Mesothelial cell of epicardium (in vitro differentiated cells): ENCODE results near the gene ARID3C. TPM values are rescaled to one million over a fixed set of nuclear protein-coding genes. Genes with fewer than 3 reads are reported as not detected.

Source experiments
- DNase-seq, 2 experiments: peaks; one replicate each; pipeline ENCODE4 v3.0.0; 2021; ENCODE audit warnings: low spot score in 2 of 2; ENCODE audit not compliant: unreplicated experiment in 2 of 2
- H3K27ac Mint-ChIP-seq: 2 replicates; pipeline ENCODE4 v1.8.0; 2021; ENCODE audit warnings: mixed read lengths
- H3K27me3 Mint-ChIP-seq: 2 replicates; pipeline ENCODE4 v1.8.0; 2021; ENCODE audit warnings: low read depth, mixed read lengths
- H3K36me3 Mint-ChIP-seq: 2 replicates; pipeline ENCODE4 v1.8.0; 2021; ENCODE audit warnings: mixed read lengths
- H3K4me1 Mint-ChIP-seq: 2 replicates; pipeline ENCODE4 v1.8.0; 2021; ENCODE audit warnings: mixed read lengths
- H3K4me3 Mint-ChIP-seq: 2 replicates; pipeline ENCODE4 v1.8.0; 2021; ENCODE audit warnings: mild to moderate bottlenecking, moderate library complexity, mixed read lengths
- H3K9me3 Mint-ChIP-seq: 2 replicates; pipeline ENCODE4 v1.8.0; 2021; ENCODE audit warnings: mixed read lengths
- CTCF ChIP-seq: fragments of 200-600 bp; sonication (generic); IDR thresholded peaks from one replicate; pipeline ENCODE4 v1.5.0; 2021; ENCODE audit warnings: antibody characterized with exemption; ENCODE audit not compliant: unreplicated experiment
- total RNA-seq: library from RNA; stranded (reverse); gene quantifications from 3 replicates; pipeline ENCODE4 v1.2.1, GENCODE V29; 2021

The ARID3C gene
- total RNA-seq, 1 donor from 2014 or later = 0.80 TPM

DNA sequence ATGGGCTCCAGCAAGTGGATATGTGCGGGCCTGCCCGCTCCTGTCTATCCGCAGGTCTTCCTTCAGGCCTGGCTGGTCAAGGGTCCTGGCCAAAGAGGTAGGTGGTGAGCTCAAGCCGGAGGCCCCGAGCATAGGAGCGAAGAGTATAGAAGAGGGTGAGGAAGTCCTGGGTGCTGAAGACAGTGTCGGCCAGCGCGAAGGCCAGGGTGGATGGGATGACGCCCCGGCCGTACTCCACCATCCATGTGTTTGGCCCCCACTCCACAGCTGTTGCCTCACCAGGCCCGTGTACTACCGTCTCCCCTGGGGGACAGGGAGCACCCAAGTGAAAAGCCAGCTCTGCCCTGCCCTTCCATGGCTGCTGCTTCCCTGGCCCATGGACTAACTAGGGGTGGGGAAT, 6.7 kb upstream of the ARID3C start:
- peaks cover 24% of the 10 kb centered on the region for H3K4me1 Mint-ChIP-seq
- H3K9me3 Mint-ChIP-seq = no peaks in the 10 kb centered on the region
- H3K4me3 Mint-ChIP-seq = peak overlapping the region; percentile 52
- H3K27ac Mint-ChIP-seq = no peak overlapping the region
- H3K36me3 Mint-ChIP-seq = peaks cover 2% of the 10 kb centered on the region
- TF ChIP-seq CTCF = no peak
- no peak for DNase-seq
- H3K27me3 Mint-ChIP-seq = peaks cover 23% of the 10 kb centered on the region

GRCh38 chr9:34634551-34635248, 5.8 kb upstream of the ARID3C start:
- no peaks in the 10 kb centered on the region for H3K9me3 Mint-ChIP-seq
- peaks cover 2% of the 10 kb centered on the region for H3K36me3 Mint-ChIP-seq
- no peak overlapping the region for H3K27ac Mint-ChIP-seq
- DNase-seq = no peak
- peaks cover 24% of the 10 kb centered on the region for H3K4me1 Mint-ChIP-seq
- H3K4me3 Mint-ChIP-seq = no peak overlapping the region
- TF ChIP-seq CTCF = no peak
- peaks cover 31% of the 10 kb centered on the region for H3K27me3 Mint-ChIP-seq

GRCh38 chr9:34633851-34634550, 5.1 kb upstream of the ARID3C start:
- peak; percentile 86 for TF ChIP-seq CTCF
- Mint-ChIP-seq H3K36me3 (peaks cover 2% of the 10 kb centered on the region), H3K4me1 (peaks cover 28% of the 10 kb centered on the region), H3K9me3 (no peaks in the 10 kb centered on the region), H3K27me3 (peaks cover 38% of the 10 kb centered on the region), H3K27ac (no peak overlapping the region), H3K4me3 (no peak overlapping the region)
- DNase-seq = peak in 1 of 2 experiments; percentile 74

GRCh38 chr9:34633166-34633565, 4.3 kb upstream of the ARID3C start:
- Mint-ChIP-seq H3K4me3 (no peak overlapping the region), H3K27me3 (peaks cover 44% of the 10 kb centered on the region), H3K9me3 (no peaks in the 10 kb centered on the region), H3K27ac (no peak overlapping the region), H3K36me3 (peaks cover 2% of the 10 kb centered on the region), H3K4me1 (peaks cover 27% of the 10 kb centered on the region)
- no peak for TF ChIP-seq CTCF
- DNase-seq = no peak

DNA sequence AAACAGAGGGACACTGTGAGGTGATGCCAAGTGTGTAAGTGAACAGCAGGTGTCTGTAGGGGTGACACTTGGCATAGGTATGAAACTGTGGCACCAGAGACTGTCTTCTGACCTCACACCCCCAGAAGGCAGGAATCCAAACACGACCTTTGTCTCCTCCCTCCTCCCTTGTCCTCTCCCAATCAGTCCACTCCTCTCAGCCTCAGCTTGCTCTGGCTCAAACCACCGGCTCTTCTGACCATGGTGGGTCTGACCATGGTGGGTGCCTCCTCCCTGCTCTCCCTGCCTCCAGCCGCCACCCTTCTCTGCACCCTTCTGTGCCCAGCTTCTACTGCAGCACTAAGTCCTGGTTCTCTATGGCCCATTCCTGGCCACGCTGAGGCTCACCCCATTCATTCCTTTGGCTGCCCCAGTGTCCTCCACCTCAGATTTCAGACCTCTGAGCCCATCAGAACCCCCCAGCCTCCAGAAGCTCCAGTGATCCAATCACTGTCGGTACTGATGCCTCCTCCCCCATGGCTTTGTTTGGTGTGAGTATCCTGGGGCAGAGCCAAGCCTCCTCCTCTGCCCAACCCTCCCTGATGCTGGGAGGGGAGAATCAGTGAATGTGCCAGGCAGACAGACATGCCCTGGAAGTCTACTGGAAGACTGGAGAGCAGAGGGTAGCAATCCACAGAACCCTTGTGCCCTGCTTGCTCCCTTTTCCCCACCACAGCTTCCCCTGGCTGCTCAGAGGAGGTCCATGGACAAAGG, 1.7 kb upstream of the ARID3C start:
- Mint-ChIP-seq H3K27me3 (peaks cover 70% of the 10 kb centered on the region), H3K4me1 (peaks cover 12% of the 10 kb centered on the region), H3K4me3 (no peak overlapping the region), H3K9me3 (no peaks in the 10 kb centered on the region), H3K36me3 (peaks cover 2% of the 10 kb centered on the region), H3K27ac (no peak overlapping the region)
- no peak for DNase-seq
- TF ChIP-seq CTCF = no peak
